ENCODE data around the gene BCAS1.

- no peak for TF ChIP-seq RARB (CRISPR knock-in tag; IDR thresholded peaks at IDR 0.05)
- TF ChIP-seq PATZ1 (CRISPR knock-in tag; IDR thresholded peaks at IDR 0.05; ENCODE audit: borderline replicate concordance): no peak
- TF ChIP-seq ZFP3 (CRISPR knock-in tag; IDR thresholded peaks at IDR 0.05): no peak
- TF ChIP-seq ARNTL (CRISPR knock-in tag; IDR thresholded peaks at IDR 0.05; ENCODE audit: borderline replicate concordance, low read depth): no peak
- no peak for TF ChIP-seq TOX (CRISPR knock-in tag; IDR thresholded peaks at IDR 0.05; ENCODE audit: borderline replicate concordance)
- TF ChIP-seq, protein P1, sequence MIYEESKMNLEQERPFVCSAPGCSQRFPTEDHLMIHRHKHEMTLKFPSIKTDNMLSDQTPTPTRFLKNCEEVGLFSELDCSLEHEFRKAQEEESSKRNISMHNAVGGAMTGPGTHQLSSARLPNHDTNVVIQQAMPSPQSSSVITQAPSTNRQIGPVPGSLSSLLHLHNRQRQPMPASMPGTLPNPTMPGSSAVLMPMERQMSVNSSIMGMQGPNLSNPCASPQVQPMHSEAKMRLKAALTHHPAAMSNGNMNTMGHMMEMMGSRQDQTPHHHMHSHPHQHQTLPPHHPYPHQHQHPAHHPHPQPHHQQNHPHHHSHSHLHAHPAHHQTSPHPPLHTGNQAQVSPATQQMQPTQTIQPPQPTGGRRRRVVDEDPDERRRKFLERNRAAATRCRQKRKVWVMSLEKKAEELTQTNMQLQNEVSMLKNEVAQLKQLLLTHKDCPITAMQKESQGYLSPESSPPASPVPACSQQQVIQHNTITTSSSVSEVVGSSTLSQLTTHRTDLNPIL (CRISPR knock-in tag; IDR thresholded peaks at IDR 0.05; ENCODE audit: low read depth): no peak
- no peak for TF ChIP-seq TCF4 (CRISPR knock-in tag; IDR thresholded peaks at IDR 0.05; ENCODE audit: borderline replicate concordance)
- no peak for TF ChIP-seq OSR1 (CRISPR knock-in tag; IDR thresholded peaks at IDR 0.05)
- no peak for TF ChIP-seq GLIS3 (CRISPR knock-in tag; IDR thresholded peaks at IDR 0.05)
- no peak for TF ChIP-seq ZFP30 (CRISPR knock-in tag; IDR thresholded peaks at IDR 0.05)
- no peak for TF ChIP-seq CSRNP3 (CRISPR knock-in tag; IDR thresholded peaks at IDR 0.05)
- no peak for TF ChIP-seq ZNF70 (CRISPR knock-in tag; IDR thresholded peaks at IDR 0.05)
Observed at GRCh38 chr20:54108326-54108642, 37.9 kb upstream of the BCAS1 start.
